HG03460 (cell line): ENCODE results near the gene TMPRSS15.

ENCODE experiments used
- ATAC-seq: cut with Tn5 transposase; IDR thresholded peaks from one replicate; pipeline ENCODE4 v1.9.1; 2021; ENCODE audit not compliant: unreplicated experiment

TMPRSS15 gene

GRCh38 chr21:18248171-18248570 lies 155.4 kb downstream of the TMPRSS15 start:
- no peak for ATAC-seq

GRCh38 chr21:18245464-18245967 lies 158.1 kb downstream of the TMPRSS15 start:
- ATAC-seq: no peak

GRCh38 chr21:18244671-18245463 lies 158.7 kb downstream of the TMPRSS15 start, which contains the start of gene CHODL:
Gene CHODL, plus strand, starts transcription at chr21:18244833. Its CDS starts 391 bp downstream, at chr21:18245224.
- ATAC-seq: no peak

- no peak for ATAC-seq
Measured at GRCh38 chr21:18235545-18235944, 168.0 kb downstream of the TMPRSS15 start.

- ATAC-seq: no peak
Measured at GRCh38 chr21:18228060-18228739, 175.4 kb downstream of the TMPRSS15 start.

- no peak for ATAC-seq
Measured at GRCh38 chr21:18222346-18222745, 181.2 kb downstream of the TMPRSS15 start.

GRCh38 chr21:18220498-18220897 lies 183.1 kb downstream of the TMPRSS15 start:
- no peak for ATAC-seq
